Measurements from ENCODE around the gene TCEANC2.
A peak's percentile ranks its signal among the peaks of the same experiment; 100 is the strongest.

Gene TCEANC2

DNA sequence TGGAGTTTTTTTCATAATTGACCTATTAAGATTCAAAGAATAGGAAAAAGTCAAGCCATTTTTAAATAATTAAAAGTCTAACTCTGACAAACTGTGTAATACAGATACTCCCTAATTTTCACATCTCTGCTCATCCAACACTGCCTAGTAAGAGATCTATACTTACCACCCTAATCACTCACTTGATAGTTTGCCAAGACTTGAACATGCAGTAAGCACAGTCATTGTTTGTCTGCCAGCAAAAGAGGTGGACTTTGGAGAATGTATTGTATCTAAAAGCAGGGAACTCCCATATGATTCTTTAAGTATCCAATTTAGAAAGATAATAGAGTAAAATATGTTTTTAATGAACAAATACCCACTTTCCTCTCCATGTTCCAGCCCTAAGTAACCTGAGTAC lies 15.9 kb upstream of the TCEANC2 start:
- TF ChIP-seq, protein P1, sequence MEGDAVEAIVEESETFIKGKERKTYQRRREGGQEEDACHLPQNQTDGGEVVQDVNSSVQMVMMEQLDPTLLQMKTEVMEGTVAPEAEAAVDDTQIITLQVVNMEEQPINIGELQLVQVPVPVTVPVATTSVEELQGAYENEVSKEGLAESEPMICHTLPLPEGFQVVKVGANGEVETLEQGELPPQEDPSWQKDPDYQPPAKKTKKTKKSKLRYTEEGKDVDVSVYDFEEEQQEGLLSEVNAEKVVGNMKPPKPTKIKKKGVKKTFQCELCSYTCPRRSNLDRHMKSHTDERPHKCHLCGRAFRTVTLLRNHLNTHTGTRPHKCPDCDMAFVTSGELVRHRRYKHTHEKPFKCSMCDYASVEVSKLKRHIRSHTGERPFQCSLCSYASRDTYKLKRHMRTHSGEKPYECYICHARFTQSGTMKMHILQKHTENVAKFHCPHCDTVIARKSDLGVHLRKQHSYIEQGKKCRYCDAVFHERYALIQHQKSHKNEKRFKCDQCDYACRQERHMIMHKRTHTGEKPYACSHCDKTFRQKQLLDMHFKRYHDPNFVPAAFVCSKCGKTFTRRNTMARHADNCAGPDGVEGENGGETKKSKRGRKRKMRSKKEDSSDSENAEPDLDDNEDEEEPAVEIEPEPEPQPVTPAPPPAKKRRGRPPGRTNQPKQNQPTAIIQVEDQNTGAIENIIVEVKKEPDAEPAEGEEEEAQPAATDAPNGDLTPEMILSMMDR (conservative IDR thresholded peaks at IDR 0.05) = no peak
- no peak overlapping the region for H3K27ac ChIP-seq

DNA sequence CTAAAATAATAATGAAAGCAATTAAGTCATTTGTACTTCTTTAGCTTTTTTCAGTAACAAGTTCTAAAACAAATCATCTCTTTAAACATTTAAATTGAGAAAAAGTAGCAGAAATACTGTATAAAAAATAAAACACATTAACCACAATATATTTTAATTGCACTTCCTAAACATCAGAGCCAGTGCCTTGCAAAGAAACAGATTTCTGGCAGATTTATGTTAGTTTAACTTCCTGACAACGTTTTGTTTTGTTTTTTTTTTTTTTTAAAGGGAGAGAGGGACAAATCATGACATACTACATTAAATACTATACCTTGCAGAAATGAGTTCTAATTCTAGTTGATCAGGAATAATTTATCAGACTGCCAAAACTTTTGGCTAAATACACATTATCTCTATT lies 11.6 kb upstream of the TCEANC2 start:
- H3K27ac ChIP-seq = no peak overlapping the region

DNA sequence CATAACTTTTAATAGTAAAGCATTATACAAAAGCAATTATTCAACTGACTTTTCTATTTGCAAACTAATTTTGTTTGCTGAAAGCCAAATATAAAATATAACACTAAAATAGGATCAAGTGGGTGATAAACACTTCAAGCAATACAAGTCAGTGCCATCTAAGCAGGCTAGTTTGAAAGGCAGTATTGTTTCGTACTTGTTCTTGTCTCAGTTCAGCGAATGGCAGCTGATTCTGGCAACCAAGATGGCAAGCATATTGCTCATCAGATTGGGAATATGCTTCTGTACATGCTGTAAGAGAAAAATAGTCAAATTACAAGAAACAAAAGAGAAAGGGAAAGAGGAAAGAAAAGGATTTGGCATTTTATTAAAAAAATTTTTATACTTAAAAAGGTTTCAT lies 7.9 kb upstream of the TCEANC2 start:
- no peak overlapping the region for H3K27ac ChIP-seq
- TF ChIP-seq, protein P1 (conservative IDR thresholded peaks at IDR 0.05) = no peak

More for the DNA sequence above, 11.6 kb upstream of the TCEANC2 start:
- TF ChIP-seq, protein P1 (conservative IDR thresholded peaks at IDR 0.05) = no peak

DNA sequence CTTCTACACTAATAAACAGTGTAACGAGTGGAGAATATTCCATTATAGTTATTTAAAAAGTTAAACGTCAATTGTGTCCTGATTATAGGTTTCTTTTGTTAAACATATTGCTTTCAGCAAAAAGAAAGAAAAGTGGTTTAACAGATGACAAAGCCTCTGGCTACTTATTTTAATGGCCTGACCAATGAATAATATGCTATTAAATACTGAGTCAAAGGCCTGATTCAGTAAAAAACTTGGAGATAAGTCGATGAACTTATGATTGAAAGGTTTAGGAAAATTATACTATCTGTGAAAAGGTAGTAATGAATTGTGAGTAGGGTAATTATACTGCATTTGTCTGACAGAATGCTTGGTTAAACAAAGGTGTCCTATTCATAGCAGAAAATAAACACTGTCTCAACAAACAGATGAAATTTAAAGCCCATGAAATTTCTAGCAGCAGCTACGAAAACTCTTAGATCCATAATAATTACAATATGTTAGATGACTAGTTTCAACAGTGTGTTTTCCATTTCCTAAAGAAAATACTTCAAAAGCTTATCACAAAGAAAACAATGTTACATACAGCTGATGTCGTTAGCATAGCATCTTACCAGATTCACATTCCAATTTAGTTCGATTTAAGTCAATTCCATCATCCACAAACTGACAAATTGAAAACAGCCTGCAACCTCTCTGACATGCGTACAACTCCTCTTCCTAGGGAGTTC lies 6.6 kb upstream of the TCEANC2 start:
- H3K27ac ChIP-seq = peak overlapping the region; percentile 33
- TF ChIP-seq, protein P1 (conservative IDR thresholded peaks at IDR 0.05) = no peak

DNA sequence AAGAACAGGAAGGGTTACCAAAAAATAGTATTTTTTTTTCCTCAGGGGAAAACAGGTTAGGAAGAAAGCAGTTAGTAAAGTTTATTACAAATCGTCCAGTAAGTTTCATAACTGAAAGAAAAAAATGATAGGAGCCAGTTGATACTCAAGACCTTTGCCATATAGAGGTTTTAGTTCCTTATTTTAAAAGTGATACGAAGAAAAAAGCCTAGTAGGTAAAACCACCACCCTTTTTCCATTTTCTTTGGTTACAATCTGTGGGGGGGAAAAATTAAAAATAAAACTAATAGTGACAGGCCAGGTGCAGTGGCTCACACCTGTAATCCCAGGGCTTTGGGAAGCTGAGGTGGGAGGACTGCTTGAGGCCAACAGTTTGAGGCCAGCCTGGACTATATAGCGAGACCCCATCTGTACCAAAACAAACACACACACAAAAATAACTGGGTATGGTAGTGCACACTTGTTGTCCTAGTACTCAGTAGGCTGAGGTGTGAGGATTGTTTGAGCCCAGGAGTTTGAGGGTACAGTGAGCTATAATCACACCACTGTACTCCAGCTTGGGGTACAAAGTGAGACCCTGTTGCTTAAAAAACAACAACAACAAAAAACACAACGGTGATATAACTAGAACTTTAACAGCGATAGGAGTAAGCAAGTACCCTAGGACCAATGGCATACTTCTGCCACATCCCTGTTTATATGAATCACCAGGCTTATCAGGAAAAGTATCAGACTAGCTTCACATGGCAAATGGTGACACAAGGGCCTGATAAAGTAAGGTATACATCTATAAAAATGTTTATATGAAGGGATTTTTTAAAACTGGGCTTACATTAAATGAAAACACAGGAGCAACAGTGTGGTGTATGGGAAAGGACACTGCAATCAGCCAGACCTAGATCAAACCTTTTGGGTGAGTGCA lies 5.8 kb upstream of the TCEANC2 start:
- peak overlapping the region; percentile 33 for H3K27ac ChIP-seq
- TF ChIP-seq, protein P1 (conservative IDR thresholded peaks at IDR 0.05) = no peak

DNA sequence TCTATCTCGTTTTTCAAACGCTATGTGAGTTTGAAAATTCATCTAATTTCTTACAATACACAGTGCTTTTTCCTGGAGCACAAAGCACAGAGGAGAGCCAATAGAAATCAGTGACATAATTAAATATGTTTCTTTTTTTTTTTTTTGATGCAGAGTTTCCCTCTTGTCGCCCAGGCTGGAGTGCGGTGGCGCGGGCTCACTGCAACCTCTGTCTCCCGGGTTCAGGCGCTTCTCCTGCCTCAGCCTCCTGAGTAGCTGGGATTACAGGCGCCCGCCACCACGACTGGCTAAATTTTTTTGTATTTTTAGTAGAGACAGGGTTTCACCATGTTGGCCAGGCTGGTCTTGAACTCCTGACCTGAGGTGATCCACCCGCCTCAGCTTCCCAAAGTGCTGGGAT lies 3.0 kb upstream of the TCEANC2 start:
- H3K27ac ChIP-seq = peak overlapping the region; percentile 92; the same call in 1 of the 2 replicates

DNA sequence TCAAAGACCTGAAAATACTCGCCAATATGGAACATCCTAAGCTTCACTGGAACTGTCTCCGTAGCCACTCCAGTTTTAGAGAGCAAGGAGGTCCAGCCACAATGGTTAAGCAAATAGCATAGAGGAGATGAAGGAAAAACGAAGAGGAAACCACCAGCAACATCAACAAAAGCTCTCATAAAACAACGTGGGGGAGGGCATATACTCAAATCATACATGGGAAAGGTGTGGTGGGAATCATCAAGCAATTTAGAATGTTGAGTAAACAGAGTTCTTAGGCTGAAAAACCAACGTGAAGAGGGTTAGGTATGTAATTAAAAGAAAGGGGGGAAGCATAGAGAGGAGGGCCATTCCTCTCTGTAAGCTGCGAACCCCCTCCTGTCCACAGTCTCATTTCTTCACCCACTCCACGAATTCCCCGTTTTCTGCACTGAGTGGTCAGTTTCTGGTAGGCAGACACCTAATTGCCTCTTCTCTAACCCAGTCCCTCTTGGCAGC lies 1.4 kb upstream of the TCEANC2 start:
- H3K27ac ChIP-seq = peak overlapping the region; percentile 92
- TF ChIP-seq, protein P1 (conservative IDR thresholded peaks at IDR 0.05) = no peak
